Activated CD8-positive, alpha-beta T cell treated with anti-CD3 and anti-CD28 coated beads for 36 hours (primary cell): ENCODE results near the gene CD3E. TPM values are rescaled to one million over a fixed set of nuclear protein-coding genes. Genes with fewer than 3 reads are reported as not detected.
A peak's percentile ranks its signal among the peaks of the same experiment; 100 is the strongest.

Experiments used
- ATAC-seq: fragments of 200-7000 bp; cut with Tn5 transposase; one replicate; pipeline ENCODE4 v1.10.0; 2021; ENCODE audit warnings: mild to moderate bottlenecking, moderate library complexity
- CTCF ChIA-PET: fragments of 350-600 bp; sonication (Branson Sonifier 250); formaldehyde crosslinking; loops from one replicate; lab custom pipeline; 2021; ENCODE audit warnings: antibody characterized with exemption; lab: Charles Lee
- POLR2A ChIA-PET: fragments of 350-600 bp; sonication (Branson Sonifier 250); formaldehyde crosslinking; loops from one replicate; lab custom pipeline; 2021; ENCODE audit warnings: antibody characterized with exemption; lab: Charles Lee
- DNase-seq: peaks from one replicate; pipeline ENCODE4 v3.0.0-alpha.2; 2020
- H3K27ac Mint-ChIP-seq: one replicate; pipeline ENCODE4 v1.8.0; 2021; ENCODE audit warnings: mild to moderate bottlenecking, mixed read lengths
- H3K27me3 Mint-ChIP-seq: one replicate; pipeline ENCODE4 v1.8.0; 2021; ENCODE audit warnings: mixed read lengths
- H3K36me3 Mint-ChIP-seq: one replicate; pipeline ENCODE4 v1.8.0; 2021; ENCODE audit warnings: low read depth, mixed read lengths
- H3K4me1 Mint-ChIP-seq: one replicate; pipeline ENCODE4 v1.8.0; 2021; ENCODE audit warnings: low read depth, mixed read lengths
- H3K4me3 Mint-ChIP-seq: one replicate; pipeline ENCODE4 v1.8.0; 2021; ENCODE audit warnings: mild to moderate bottlenecking, moderate library complexity, mixed read lengths
- H3K9me3 Mint-ChIP-seq: one replicate; pipeline ENCODE4 v1.8.0; 2021; ENCODE audit warnings: mixed read lengths
- intact Hi-C: fragments of 100-400 bp; cut with micrococcal nuclease; formaldehyde crosslinking; loops from one replicate; pipeline ENCODE4 v1.10.0; 2022
- total RNA-seq, 2 experiments: library from RNA; stranded (reverse); gene quantifications; one replicate each; pipeline ENCODE4 v1.2.3, GENCODE V29; 2021
- TF ChIP-seq, protein P1 (sequence below): fragments of 200-600 bp; IDR thresholded peaks from one replicate; pipeline ENCODE4 v1.8.0; 2022; ENCODE audit warnings: antibody characterized with exemption, mild to moderate bottlenecking

Gene CD3E
- total RNA-seq, 2 experiments from 2014 or later: 372 to 387 TPM

DNA sequence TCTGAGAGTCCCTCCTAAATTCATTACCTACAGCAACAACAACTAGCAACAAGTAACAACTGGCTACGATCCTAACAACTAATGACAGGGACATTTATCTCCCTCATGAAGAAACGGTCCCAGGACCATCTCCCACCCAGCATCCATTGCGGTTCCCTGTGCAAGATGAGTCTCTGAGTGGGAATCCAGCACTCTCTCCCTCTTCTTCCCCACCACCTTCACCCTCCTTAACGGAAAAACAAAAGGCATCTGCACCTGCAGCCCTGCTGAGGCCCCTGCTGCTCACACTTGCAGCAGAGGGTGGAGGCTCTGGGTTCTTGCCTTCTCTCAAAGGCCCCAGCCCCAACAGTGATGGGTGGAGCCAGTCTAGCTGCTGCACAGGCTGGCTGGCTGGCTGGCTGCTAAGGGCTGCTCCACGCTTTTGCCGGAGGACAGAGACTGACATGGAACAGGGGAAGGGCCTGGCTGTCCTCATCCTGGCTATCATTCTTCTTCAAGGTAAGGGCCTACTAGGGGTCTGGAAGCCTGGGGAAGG, 39.5 kb downstream of the CD3E start, which contains the start of gene CD3G:
CD3G (plus strand) TSS at position 364 of the 535 bp plus-strand sequence; CDS start at position 444, 80 bp downstream.
- peaks cover 62% of the 10 kb centered on the region for H3K36me3 Mint-ChIP-seq
- peak within 1 kb of the TSS; percentile 81 for H3K4me3 Mint-ChIP-seq
- peak; percentile 67 for ATAC-seq
- intact Hi-C loops: loop anchor here (2.0 to 5.0 kb wide), 3 partner anchors 39 to 142 kb away; partner anchors contain the start of gene CD3E
- ChIA-PET POLR2A (interaction anchor here (0.6 to 2.3 kb wide), 8 partner anchors 9 to 163 kb away, joined by 3 to 9 read pairs (median 4); partner anchors contain the start of gene UBE4A), CTCF (interaction anchor here (1.0 to 6.0 kb wide), 4 partner anchors 32 to 133 kb away, joined by 3 to 38 read pairs (median 4); no protein-coding TSS in a partner anchor)
- peak; percentile 85 for DNase-seq
- TF ChIP-seq, protein P1, sequence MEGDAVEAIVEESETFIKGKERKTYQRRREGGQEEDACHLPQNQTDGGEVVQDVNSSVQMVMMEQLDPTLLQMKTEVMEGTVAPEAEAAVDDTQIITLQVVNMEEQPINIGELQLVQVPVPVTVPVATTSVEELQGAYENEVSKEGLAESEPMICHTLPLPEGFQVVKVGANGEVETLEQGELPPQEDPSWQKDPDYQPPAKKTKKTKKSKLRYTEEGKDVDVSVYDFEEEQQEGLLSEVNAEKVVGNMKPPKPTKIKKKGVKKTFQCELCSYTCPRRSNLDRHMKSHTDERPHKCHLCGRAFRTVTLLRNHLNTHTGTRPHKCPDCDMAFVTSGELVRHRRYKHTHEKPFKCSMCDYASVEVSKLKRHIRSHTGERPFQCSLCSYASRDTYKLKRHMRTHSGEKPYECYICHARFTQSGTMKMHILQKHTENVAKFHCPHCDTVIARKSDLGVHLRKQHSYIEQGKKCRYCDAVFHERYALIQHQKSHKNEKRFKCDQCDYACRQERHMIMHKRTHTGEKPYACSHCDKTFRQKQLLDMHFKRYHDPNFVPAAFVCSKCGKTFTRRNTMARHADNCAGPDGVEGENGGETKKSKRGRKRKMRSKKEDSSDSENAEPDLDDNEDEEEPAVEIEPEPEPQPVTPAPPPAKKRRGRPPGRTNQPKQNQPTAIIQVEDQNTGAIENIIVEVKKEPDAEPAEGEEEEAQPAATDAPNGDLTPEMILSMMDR: no peak
- H3K27ac Mint-ChIP-seq: peak within 1 kb of the TSS; percentile 96
- peaks cover 43% of the 10 kb centered on the region for H3K4me1 Mint-ChIP-seq
- no peaks in the 10 kb centered on the region for H3K9me3 Mint-ChIP-seq
- H3K27me3 Mint-ChIP-seq: no peaks in the 10 kb centered on the region

- Mint-ChIP-seq H3K4me3 (no peak overlapping the region), H3K27me3 (no peaks in the 10 kb centered on the region), H3K4me1 (peaks cover 53% of the 10 kb centered on the region), H3K9me3 (no peaks in the 10 kb centered on the region), H3K36me3 (peaks cover 63% of the 10 kb centered on the region), H3K27ac (peak overlapping the region; percentile 74)
- intact Hi-C loops: no loop called here
- POLR2A ChIA-PET: interaction anchor here (0.6 kb wide), 1 partner anchor 10 kb away, joined by 3 read pairs; the partner anchor contains the start of gene UBE4A
- TF ChIP-seq, protein P1: no peak
- ATAC-seq: no peak
- CTCF ChIA-PET: interaction anchor here (1.0 to 5.8 kb wide), 5 partner anchors 45 to 178 kb away, joined by 3 to 24 read pairs (median 5); partner anchors contain the start of gene CD3E
- no peak for DNase-seq
These were observed 44.9 kb downstream of the CD3E start for GRCh38 chr11:118349475-118349874.

DNA sequence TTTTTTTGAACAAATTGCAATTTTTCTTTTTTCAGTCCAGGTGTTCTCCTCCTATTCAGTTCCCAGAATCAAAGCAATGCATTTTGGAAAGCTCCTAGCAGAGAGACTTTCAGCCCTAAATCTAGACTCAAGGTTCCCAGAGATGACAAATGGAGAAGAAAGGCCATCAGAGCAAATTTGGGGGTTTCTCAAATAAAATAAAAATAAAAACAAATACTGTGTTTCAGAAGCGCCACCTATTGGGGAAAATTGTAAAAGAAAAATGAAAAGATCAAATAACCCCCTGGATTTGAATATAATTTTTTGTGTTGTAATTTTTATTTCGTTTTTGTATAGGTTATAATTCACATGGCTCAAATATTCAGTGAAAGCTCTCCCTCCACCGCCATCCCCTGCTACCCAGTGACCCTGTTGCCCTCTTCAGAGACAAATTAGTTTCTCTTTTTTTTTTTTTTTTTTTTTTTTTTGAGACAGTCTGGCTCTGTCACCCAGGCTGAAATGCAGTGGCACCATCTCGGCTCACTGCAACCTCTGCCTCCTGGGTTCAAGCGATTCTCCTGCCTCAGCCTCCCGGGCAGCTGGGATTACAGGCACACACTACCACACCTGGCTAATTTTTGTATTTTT, 48.7 kb downstream of the CD3E start:
- ATAC-seq: peak; percentile 21
- DNase-seq: no peak
- Mint-ChIP-seq H3K4me3 (no peak overlapping the region), H3K27me3 (no peaks in the 10 kb centered on the region), H3K9me3 (no peaks in the 10 kb centered on the region), H3K4me1 (peaks cover 33% of the 10 kb centered on the region), H3K27ac (peak overlapping the region; percentile 86), H3K36me3 (peaks cover 38% of the 10 kb centered on the region)
- POLR2A ChIA-PET: interaction anchor here (0.7 to 1.6 kb wide), 4 partner anchors 49 to 1213 kb away, joined by 3 to 4 read pairs (median 4); partner anchors contain the start of gene CD3E
- intact Hi-C loops: no loop called here
- CTCF ChIA-PET: interaction anchor here (0.8 to 5.8 kb wide), 21 partner anchors 8 to 180 kb away, joined by 3 to 46 read pairs (median 5); partner anchors contain the start of genes CD3D, CD3E, JAML and MPZL3
- TF ChIP-seq, protein P1: peak; percentile 83

GRCh38 chr11:118358071-118358470, 53.5 kb downstream of the CD3E start:
- TF ChIP-seq, protein P1: no peak
- peak overlapping the region; percentile 19 for H3K27ac Mint-ChIP-seq
- H3K27me3 Mint-ChIP-seq: no peaks in the 10 kb centered on the region
- intact Hi-C loops: no loop called here
- H3K9me3 Mint-ChIP-seq: no peaks in the 10 kb centered on the region
- CTCF ChIA-PET: interaction anchor here (2.3 kb wide), 1 partner anchor 160 kb away, joined by 8 read pairs; no protein-coding TSS in a partner anchor
- ATAC-seq: no peak
- no peak overlapping the region for H3K4me3 Mint-ChIP-seq
- H3K4me1 Mint-ChIP-seq: peaks cover 44% of the 10 kb centered on the region
- POLR2A ChIA-PET: interaction anchor here (2.1 kb wide), 1 partner anchor 10 kb away, joined by 6 read pairs; no protein-coding TSS in a partner anchor
- peaks cover 8% of the 10 kb centered on the region for H3K36me3 Mint-ChIP-seq
- DNase-seq: no peak
